GM18873 (cell line): ENCODE results near the gene REC8.

ENCODE experiments used
- ATAC-seq: cut with Tn5 transposase; IDR thresholded peaks from one replicate; pipeline ENCODE4 v1.9.1; 2021; ENCODE audit warnings: mild to moderate bottlenecking, moderate library complexity, moderate number of reproducible peaks; ENCODE audit not compliant: unreplicated experiment, low FRiP score

The REC8 gene

DNA sequence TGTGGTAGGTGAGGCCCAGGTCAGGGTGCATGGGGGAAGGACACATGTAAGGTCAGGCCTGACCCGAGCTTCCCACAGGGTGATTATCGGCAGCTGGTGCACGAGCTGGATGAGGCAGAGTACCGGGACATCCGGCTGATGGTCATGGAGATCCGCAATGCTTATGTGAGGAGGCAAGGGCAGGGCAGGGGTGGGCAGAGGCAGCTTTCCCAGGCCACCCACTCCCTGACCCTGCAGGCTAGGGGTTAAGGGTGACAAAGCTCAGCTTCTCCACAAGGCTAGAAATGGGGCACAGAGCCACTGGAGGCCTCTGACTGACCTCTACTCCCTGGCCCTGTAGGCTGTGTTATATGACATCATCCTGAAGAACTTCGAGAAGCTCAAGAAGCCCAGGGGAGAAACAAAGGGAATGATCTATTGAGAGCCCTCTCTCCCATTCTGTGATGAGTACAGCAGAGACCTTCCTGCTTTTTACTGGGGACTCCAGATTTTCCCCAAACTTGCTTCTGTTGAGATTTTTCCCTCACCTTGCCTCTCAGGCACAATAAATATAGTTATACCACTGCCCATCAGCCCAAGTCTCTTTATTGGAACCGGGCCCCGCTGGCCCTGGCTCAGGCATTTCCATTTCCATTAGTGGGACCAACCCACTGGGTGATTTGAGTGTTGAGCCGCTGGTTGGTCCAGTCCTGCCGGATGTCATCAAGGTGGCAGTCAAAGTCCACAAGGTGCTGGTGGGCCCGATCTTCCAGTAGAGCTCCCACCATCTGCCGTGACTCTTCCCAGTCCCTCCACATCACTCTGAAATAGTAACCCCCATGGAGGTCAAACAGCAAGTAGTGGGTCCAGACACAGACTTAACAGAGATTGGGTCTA is 33.2 kb upstream of the REC8 start:
- ATAC-seq, result no peak

DNA sequence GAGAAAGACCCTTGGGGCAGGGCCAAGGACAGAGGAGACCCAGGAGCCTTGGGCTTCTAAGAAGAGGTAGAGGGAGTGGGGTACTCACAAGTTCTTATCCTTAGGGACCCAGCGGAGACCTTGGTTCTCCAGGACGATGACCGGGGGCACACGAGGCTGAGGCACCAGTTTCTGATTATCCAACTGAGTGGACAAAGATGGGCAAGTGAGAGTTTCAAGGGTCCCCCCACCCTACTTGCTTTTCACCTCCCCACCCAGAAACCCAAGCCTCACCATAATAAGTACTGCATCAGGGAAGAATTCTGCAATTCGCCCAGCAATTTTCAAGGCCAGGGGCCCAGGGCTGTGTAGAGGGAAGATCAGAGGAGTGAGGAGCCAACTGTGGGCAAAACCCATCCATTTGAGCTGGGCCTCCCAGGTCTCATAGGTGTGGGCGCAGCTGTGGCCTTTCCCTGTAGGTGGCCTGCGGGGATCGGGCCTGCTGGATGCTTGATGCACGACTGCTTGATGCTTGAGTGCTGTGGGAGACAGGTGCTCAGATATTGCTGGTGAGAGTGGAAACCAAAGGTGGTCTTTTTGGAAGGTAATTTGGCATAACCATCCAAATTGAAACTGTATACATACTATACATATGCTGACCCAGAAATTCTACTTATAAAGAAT is 32.5 kb upstream of the REC8 start:
- ATAC-seq, result no peak

DNA sequence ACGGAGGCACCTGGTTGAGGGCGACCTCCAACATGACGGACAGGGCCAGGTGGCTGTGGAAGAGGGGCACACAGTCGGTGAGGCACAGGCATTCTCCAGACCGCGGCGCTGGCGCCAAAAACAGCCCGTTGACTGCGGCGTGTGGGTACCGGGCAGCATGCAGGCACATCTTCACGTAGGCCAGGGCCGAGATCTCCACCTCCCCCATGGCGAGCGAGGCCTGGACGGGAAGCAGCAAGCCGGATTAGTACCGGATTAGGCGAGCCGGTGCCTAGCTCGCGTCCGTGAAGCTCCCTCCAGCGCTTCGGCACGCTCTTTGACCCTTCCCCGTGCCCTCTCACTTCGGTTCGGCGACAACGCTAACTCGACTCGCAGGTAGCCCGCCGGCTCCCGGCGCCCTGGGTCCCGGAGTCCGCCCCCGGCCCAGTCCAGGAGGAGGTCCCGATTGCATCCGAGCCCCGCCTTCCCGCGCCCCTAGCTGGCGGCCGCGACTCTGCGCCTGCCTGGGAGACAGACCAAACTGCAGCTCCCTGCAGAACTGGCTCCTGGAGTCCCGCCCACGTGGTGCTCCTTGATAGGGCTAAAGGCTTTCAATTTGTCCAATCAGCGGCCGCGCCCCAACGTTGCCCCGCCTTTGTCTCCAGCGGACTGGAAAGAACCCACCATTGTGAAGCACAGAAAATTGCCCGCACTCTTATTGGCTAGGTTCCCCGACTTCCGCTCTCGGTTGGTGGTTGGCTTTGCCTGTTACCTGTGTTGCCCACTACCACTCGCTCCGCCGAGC is 30.6 kb upstream of the REC8 start, which contains the start of gene EMC9:
EMC9 (minus strand) TSS at position 495 of the 784 bp plus-strand sequence; CDS start at position 208, 287 bp downstream.
- peak; percentile 83 for ATAC-seq

DNA sequence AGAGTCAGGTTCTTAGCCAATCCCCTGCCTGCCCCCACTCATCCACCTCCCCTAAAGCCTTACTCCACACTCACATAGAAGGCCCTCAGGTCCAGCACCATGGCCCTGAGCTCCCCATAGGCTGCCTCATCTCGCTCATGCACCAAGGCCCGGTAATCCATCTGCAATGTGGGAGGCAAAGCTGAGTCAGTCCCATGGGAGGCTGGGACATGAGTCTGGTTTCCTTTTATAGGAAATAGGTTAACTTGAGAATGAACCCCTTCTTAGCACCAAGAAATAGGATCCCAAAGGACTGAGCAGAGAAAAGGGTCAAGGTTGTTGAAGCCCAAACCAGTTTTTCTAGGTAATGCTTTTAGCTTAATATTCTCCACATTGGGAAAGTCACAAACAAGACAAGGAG is 28.4 kb upstream of the REC8 start:
- no peak for ATAC-seq

DNA sequence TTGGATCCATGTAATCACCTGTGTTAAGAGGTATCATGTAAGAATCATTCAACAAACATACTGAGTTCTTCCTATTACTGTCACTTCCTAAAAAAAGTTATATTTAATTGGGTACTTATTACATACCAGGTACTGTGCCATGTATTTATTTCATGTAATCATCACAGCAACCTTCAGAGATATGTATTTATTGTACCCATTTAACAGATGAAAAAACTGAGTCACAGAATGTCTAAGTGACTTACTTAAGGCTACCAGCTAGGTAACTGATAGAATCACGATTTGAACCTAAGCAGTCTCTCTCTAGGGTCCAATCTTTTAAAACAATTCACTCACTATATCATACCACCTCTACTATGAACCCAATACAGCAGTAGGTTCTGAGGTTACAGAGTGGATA is 27.4 kb upstream of the REC8 start:
- no peak for ATAC-seq

DNA sequence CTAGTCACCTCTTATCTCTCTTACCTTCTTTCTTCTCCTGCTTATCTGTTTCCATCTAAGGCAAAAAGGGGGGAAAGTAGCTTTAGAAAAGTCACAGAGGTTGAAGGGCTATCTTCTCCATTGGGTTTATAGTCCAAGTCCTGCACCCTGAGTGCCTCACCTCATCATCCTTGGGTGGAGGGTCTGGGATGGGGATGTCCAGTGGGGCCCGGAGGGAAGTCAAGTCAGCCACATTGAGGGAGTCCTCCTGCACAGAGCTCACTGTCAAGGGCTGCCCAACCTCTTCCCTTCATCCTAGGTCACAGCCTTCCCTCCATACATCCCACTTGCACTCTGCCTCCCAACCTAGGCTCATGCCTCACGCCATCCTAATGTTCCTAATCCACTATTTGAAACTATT is 26.7 kb upstream of the REC8 start:
- no peak for ATAC-seq

DNA sequence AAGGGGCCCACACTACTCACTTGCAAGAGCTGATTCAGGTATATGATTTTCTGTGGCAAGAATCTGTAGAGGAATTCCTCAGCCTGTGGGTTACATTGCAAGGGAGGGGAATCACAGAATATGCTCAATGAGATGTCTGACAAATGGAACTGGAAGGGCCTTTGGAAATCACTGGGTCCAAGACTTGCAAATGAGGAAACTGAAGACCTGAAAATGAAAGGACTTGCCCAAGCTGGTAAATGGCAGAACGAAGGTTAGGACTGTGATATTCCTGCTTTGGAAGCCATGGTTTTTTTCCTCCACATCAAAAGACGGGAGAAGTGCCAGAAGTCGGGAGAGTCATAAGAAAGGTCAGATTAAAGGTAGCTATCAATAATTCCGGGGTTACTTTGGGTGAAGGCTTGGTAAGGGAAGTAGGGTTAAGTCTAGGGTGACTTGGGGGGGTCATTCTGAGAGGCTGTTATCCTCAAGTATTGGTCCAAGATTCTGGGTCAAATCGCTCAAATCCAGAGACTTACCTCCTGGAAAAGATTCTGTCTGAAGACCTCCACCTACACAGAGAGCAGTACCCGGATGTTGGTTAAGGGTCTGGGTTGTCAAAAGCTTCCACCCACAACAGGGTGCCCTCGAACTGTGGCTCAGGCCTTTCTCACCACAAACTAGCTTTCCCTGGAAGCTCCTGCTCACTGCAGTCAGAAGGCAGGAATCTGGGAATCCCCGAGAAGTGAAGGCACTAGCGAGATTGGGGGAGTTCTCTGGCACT is 26.0 kb upstream of the REC8 start:
- no peak for ATAC-seq

DNA sequence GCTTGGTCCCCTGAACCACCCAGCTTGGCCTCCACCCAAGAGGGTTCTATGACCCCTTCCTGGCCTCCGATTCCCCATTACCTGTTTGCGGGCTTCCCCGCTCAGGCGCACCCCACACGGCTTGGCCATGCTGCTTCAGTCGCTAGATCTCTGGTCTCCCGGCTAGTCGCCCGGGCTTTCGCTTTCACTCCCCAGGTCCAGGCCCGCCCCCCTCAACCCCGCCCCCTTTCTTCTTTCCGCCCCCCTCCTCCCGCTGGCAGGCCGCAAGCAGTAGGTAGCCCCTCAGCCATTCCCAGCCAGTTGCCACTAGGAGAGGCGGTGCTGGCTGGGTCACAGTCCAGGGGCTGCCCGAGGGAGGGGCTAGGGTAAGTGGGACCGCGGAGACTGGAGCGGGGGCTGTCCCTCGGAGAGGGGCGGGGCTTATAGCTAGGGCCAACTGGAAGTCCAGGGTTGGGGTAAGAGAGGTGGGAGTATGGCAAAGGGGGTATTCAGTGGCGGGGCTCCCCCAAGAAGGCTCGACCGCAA is 25.4 kb upstream of the REC8 start, which contains the start of gene PSME2:
PSME2 (minus strand) TSS at position 158 of the 525 bp plus-strand sequence; CDS start at position 129, 29 bp downstream.
- peak; percentile 50 for ATAC-seq

DNA sequence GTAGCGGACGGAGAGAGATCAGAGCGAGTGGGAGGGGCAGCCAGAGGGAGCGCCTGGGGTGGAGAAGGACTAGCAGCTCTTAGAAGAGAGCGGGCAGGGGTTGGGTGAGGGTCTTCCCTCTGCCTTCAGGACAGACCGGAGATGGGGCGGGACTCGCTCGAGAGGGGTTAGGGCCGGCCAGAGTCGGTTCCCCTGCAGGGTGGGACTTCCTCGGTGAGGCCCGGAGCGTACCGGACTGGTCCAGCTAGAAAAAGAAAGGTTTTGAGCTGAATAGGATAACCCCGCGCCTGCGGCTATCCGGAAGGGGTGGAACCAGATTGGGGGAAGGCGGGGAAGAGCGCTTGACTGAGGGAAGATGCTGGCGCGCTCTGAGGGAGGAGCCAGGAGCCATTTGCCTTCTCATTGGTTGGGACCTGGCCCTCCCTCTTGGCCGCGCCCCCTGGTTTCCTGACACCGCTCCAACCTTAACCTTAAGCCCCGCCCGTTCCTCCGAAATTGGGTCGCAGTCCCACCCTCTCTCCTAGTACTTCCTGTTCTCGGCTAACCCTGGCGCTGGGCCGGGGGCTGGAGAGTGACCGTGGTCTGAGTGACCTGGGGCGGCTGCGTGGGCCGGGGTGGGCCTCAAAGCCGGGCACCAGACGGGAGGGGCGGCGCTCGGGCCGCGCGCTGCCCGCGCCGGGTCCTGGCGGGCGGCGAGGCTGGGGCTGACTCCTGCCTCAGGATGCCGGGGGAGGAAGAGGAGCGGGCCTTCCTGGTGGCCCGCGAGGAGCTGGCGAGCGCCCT is 24.7 kb upstream of the REC8 start, which contains the start of gene RNF31:
RNF31 (plus strand) TSS at position 521 of the 783 bp plus-strand sequence; CDS start at position 722, 201 bp downstream.
- peak; percentile 83 for ATAC-seq

DNA sequence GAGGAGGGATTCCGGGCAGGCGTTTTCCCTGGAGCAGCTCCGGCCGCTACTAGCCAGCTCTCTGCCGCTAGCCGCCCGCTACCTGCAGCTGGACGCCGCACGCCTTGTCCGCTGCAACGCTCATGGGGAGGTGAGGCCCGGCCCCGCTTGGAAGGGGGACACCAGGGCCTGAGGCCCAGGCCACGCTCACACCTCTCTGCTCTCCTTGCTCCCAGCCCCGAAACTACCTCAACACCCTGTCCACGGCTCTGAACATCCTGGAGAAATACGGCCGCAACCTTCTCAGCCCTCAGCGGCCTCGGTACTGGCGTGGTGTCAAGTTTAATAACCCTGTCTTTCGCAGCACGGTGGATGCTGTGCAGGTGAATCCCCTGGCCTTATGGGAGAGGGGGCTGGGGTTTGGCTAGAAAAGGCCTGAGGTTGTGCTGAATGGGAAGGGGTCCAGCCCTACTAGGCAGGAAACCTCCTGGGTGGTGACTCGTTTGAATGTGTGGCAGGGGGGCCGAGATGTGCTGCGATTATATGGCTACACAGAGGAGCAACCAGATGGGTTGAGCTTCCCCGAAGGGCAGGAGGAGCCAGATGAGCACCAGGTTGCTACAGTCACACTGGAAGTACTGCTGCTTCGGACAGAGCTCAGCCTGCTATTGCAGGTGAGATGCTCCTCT is 24.0 kb upstream of the REC8 start:
- no peak for ATAC-seq

DNA sequence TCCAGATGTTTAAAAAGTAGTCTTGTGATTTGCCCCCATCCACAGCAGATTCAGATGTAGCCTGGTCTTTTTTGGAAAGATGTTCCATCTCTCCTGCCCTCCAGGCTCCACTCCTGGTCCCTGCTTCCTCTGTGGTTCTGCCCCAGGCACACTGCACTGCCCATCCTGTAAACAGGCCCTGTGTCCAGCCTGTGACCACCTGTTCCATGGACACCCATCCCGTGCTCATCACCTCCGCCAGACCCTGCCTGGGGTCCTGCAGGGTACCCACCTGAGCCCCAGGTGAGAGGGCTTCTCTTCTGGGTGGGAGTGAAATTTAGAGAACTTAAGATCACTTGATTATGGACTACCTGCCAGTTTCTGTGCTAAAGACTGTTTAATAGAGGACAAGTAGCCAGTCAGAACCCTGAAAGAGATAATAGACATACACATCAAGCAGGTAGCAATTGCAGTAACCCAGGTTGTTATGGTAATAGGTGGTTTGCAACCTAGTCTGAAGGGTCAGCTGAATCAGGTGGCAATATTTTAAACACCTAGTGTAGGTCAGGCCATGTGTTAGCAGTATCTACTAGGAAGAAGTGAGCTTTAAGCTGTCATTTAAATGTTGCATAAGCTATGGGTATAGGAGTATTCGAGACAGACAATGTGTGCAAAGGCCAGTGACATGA is 22.4 kb upstream of the REC8 start:
- ATAC-seq, result no peak

DNA sequence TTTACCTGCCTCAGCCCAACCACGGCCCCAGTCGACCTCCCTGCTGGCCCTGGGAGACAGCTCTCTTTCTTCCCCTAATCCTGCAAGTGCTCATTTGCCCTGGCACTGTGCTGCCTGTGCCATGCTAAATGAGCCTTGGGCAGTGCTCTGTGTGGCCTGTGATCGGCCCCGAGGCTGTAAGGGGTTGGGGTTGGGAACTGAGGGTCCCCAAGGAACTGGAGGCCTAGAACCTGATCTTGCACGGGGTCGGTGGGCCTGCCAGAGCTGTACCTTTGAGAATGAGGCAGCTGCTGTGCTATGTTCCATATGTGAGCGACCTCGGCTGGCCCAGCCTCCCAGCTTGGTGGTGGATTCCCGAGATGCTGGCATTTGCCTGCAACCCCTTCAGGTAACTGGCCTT is 21.8 kb upstream of the REC8 start:
- ATAC-seq, result no peak

DNA sequence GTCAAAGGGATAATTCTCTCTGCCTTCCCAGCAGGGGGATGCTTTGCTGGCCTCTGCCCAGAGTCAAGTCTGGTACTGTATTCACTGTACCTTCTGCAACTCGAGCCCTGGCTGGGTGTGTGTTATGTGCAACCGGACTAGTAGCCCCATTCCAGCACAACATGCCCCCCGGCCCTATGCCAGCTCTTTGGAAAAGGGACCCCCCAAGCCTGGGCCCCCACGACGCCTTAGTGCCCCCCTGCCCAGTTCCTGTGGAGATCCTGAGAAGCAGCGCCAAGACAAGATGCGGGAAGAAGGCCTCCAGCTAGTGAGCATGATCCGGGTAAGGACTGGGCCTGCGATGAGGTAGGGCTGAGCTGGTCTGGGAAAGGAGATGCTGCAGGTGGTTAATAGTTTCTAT is 21.3 kb upstream of the REC8 start:
- ATAC-seq, result no peak

DNA sequence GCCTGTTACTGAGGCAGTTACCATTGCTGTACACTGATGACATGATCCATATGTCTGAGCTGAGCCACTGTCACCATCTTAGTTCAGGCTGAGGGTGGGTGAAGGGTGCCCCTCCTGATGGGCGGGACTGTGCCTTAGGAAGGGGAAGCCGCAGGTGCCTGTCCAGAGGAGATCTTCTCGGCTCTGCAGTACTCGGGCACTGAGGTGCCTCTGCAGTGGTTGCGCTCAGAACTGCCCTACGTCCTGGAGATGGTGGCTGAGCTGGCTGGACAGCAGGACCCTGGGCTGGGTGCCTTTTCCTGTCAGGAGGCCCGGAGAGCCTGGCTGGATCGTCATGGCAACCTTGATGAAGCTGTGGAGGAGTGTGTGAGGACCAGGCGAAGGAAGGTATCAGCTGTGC is 20.9 kb upstream of the REC8 start:
- no peak for ATAC-seq

DNA sequence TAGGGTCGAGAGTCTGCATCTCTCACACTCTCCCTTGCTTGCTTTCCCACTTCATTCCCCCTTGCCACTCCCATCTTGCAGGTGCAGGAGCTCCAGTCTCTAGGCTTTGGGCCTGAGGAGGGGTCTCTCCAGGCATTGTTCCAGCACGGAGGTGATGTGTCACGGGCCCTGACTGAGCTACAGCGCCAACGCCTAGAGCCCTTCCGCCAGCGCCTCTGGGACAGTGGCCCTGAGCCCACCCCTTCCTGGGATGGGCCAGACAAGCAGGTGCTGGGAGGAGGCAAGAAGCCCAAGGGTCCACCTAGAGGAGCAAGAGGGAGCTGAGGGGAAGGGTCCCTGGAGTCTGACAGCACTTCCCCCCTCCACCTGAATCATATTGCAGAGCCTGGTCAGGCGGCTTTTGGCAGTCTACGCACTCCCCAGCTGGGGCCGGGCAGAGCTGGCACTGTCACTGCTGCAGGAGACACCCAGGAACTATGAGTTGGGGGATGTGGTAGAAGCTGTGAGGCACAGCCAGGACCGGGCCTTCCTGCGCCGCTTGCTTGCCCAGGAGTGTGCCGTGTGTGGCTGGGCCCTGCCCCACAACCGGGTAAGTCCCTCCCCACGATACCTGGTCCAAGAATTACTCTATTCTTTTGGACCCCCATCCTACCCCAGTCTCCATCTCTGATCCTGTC is 20.3 kb upstream of the REC8 start:
- ATAC-seq, result no peak

DNA sequence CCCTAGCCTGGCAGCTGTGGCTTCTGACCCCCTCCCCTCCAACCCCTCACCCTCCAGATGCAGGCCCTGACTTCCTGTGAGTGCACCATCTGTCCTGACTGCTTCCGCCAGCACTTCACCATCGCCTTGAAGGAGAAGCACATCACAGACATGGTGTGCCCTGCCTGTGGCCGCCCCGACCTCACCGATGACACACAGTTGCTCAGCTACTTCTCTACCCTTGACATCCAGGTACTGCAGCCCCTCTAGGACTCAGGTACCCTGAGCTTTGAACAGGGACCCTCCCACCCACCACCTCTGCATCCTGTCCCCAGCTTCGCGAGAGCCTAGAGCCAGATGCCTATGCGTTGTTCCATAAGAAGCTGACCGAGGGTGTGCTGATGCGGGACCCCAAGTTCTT is 16.8 kb upstream of the REC8 start:
- no peak for ATAC-seq

DNA sequence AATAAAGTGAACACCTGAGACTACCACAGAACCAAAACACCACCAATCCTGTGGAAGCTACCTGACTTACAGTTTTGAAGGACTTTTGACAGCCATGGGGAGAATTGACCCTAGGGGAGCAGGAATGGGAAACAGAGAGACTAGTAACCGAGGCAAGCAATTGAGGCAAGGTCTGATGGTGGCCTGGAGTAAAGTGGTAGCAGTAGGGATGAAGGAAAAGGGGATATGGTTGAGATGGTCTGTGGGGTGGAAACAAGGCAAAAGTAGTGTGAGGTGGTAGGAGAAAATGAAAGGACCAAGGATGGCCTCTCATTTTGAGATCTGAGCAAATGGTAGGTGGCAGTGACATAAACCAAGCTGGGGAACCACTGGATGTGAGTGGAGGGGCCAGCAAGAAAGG is 15.0 kb upstream of the REC8 start:
- ATAC-seq, result no peak
